SU-DHL-6 (cell line): ENCODE results near the gene GFOD2.

Experiments
- H2AFZ ChIP-seq: fragments of 200-600 bp; sonication (generic); 2 replicates; pipeline ENCODE4 v1.6.1; 2014; ENCODE audit warnings: low read depth, mild to moderate bottlenecking, moderate library complexity, mixed read lengths, antibody characterized with exemption, low read length; ENCODE audit not compliant: severe bottlenecking
- H3F3A ChIP-seq: fragments of 200-600 bp; shearing (Covaris generic); 2 replicates; pipeline ENCODE4 v1.6.0; 2016; ENCODE audit warnings: antibody characterized with exemption, mild to moderate bottlenecking; ENCODE audit not compliant: insufficient read depth
- H3K27ac ChIP-seq: fragments of 200-600 bp; sonication (generic); 2 replicates; pipeline ENCODE4 v1.5.1; 2016; ENCODE audit warnings: low read depth, mild to moderate bottlenecking, low read length, moderate library complexity, mixed read lengths
- H3K27me3 ChIP-seq: fragments of 200-600 bp; sonication (generic), shearing (Covaris generic); 2 replicates; pipeline ENCODE4 v1.6.0; 2014; ENCODE audit warnings: mild to moderate bottlenecking, low read length
- H3K36me3 ChIP-seq: fragments of 200-600 bp; sonication (generic); 2 replicates; pipeline ENCODE4 v1.6.1; 2014; ENCODE audit warnings: mild to moderate bottlenecking, low read length, mixed read lengths
- H3K4me2 ChIP-seq: fragments of 300-600, 200-600 bp; shearing (Covaris generic), sonication (generic); 2 replicates; pipeline ENCODE4 v1.6.0; 2014; ENCODE audit warnings: low read length, low read depth, mild to moderate bottlenecking; ENCODE audit not compliant: poor library complexity, severe bottlenecking
- H3K4me3 ChIP-seq: fragments of 200-600 bp; sonication (generic); 2 replicates; pipeline ENCODE4 v1.5.1; 2014; ENCODE audit warnings: antibody characterized with exemption, low read length, mild to moderate bottlenecking, mixed read lengths; ENCODE audit not compliant: insufficient read depth, poor library complexity, severe bottlenecking
- H3K79me2 ChIP-seq: fragments of 200-600 bp; sonication (generic); 2 replicates; pipeline ENCODE4 v1.6.1; 2014; ENCODE audit warnings: mild to moderate bottlenecking, low read length, moderate library complexity; ENCODE audit not compliant: insufficient read depth
- H3K9ac ChIP-seq: fragments of 200-600 bp; sonication (generic); 2 replicates; pipeline ENCODE4 v1.7.0; 2014; ENCODE audit warnings: mild to moderate bottlenecking, low read length
- H3K9me2 ChIP-seq: fragments of 200-600 bp; sonication (generic); replicated peaks from 2 replicates; pipeline ENCODE4 v1.6.1; 2014; ENCODE audit warnings: low read length; ENCODE audit not compliant: insufficient read depth
- H3K9me3 ChIP-seq: fragments of 200-600 bp; sonication (generic); 2 replicates; pipeline ENCODE4 v1.6.1; 2014; ENCODE audit warnings: low read length, mixed read lengths; ENCODE audit not compliant: insufficient read depth
- H4K20me1 ChIP-seq: fragments of 200-600 bp; sonication (generic); 2 replicates; pipeline ENCODE4 v1.6.1; 2014; ENCODE audit warnings: low read depth, mild to moderate bottlenecking, antibody characterized with exemption, low read length, moderate library complexity, mixed read lengths
- EZH2phosphoT487 ChIP-seq: fragments of 200-600 bp; sonication (generic), shearing (Covaris generic); conservative IDR thresholded peaks from 2 replicates; pipeline ENCODE4 v1.6.1; 2018; ENCODE audit warnings: mild to moderate bottlenecking, antibody characterized with exemption, low read length, moderate library complexity, mixed read lengths
- TF ChIP-seq, protein P1 (sequence below): fragments of 200-600 bp; sonication (generic); IDR thresholded peaks from one replicate; pipeline ENCODE4 v1.5.1; 2017; ENCODE audit warnings: antibody characterized with exemption, mild to moderate bottlenecking, low read length, moderate library complexity; ENCODE audit not compliant: insufficient read depth, poor library complexity, severe bottlenecking

The GFOD2 gene

DNA sequence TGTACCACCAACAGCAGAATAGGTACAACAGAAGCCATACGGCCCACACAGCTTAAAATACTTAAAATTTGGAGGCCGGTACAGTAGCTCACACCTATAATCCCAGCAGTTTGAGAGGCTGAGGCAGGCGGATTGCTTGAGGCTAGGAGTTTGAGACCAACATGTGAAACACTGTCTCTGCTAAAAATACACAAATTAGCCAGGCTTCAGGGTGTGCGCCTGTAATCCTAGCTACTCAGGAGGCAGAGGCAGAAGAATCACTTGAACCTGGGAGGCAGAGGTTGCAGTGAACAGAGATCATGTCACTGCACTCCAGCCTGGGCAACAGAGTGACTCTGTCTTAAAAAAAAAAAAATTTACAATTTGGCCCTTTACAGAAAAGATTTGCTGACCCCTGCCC lies 17.0 kb downstream of the GFOD2 start:
- TF ChIP-seq, protein P1, sequence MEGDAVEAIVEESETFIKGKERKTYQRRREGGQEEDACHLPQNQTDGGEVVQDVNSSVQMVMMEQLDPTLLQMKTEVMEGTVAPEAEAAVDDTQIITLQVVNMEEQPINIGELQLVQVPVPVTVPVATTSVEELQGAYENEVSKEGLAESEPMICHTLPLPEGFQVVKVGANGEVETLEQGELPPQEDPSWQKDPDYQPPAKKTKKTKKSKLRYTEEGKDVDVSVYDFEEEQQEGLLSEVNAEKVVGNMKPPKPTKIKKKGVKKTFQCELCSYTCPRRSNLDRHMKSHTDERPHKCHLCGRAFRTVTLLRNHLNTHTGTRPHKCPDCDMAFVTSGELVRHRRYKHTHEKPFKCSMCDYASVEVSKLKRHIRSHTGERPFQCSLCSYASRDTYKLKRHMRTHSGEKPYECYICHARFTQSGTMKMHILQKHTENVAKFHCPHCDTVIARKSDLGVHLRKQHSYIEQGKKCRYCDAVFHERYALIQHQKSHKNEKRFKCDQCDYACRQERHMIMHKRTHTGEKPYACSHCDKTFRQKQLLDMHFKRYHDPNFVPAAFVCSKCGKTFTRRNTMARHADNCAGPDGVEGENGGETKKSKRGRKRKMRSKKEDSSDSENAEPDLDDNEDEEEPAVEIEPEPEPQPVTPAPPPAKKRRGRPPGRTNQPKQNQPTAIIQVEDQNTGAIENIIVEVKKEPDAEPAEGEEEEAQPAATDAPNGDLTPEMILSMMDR, result no peak
- no peak for TF ChIP-seq EZH2phosphoT487
- H3K27me3 ChIP-seq, result no peaks in the 10 kb centered on the region
- H3K9me3 ChIP-seq, result no peaks in the 10 kb centered on the region
- H3K4me3 ChIP-seq, result no peak overlapping the region
- no peaks in the 10 kb centered on the region for H3K36me3 ChIP-seq
- no peak overlapping the region for H3K4me2 ChIP-seq
- no peak overlapping the region for H2AFZ ChIP-seq
- H4K20me1 ChIP-seq, result no peaks in the 10 kb centered on the region
- H3K79me2 ChIP-seq, result peaks cover 62% of the 10 kb centered on the region
- H3F3A ChIP-seq, result no peaks in the 10 kb centered on the region
- H3K9me2 ChIP-seq, result no peaks in the 10 kb centered on the region
- H3K27ac ChIP-seq, result no peak overlapping the region
- no peak overlapping the region for H3K9ac ChIP-seq

DNA sequence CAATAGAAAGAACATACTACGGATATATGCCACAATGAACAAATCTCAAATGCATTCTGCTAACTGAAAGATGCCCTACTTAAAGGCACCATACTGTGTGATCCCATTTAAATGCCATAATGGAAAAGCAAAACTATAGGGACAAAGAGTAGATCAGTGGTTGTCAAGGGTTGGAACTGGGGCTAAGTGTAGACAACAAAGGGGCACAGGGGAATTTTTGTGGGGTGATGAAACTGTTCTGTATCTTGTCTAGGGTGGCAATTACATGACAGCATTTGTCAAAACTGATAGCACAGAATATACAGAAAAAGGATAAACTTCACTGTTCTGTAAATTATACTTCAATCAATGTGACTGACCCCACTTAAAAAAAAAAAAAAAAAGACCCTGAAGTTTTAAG lies 17.7 kb downstream of the GFOD2 start:
- H3K9me3 ChIP-seq, result no peaks in the 10 kb centered on the region
- H4K20me1 ChIP-seq, result no peaks in the 10 kb centered on the region
- no peaks in the 10 kb centered on the region for H3F3A ChIP-seq
- no peaks in the 10 kb centered on the region for H3K9me2 ChIP-seq
- no peaks in the 10 kb centered on the region for H3K27me3 ChIP-seq
- peaks cover 56% of the 10 kb centered on the region for H3K79me2 ChIP-seq
- H3K4me2 ChIP-seq, result no peak overlapping the region
- no peak overlapping the region for H2AFZ ChIP-seq
- H3K27ac ChIP-seq, result no peak overlapping the region
- no peak for TF ChIP-seq EZH2phosphoT487
- TF ChIP-seq, protein P1, result no peak
- H3K36me3 ChIP-seq, result no peaks in the 10 kb centered on the region
- no peak overlapping the region for H3K4me3 ChIP-seq
- no peak overlapping the region for H3K9ac ChIP-seq

DNA sequence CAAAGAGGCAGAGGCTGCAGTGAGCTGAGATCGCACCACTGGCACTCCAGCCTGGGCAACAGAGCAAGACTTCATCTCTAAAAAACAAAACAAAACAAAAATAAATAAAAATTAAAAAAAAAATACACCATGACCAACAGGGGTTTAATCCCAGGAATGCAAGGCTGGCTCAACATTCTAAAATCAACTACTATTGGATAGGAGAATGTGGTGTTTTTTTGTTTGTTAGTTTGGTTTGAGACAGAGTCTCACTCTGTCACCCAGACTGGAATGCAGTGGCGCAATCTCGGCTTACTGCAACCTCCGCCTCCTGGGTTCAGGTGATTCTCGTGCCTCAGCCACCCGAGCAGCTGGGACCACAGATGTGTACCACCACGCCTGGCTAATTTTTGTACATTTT lies 19.9 kb downstream of the GFOD2 start:
- Histone ChIP-seq H3K27ac (no peak overlapping the region), H3K27me3 (no peaks in the 10 kb centered on the region), H3K9ac (no peak overlapping the region), H3K9me2 (no peaks in the 10 kb centered on the region), H3K4me3 (no peak overlapping the region), H3K9me3 (no peaks in the 10 kb centered on the region), H3K4me2 (no peak overlapping the region), H3K36me3 (no peaks in the 10 kb centered on the region), H2AFZ (no peak overlapping the region), H3F3A (0 out of 2 replicates have a peak, but pooled peaks cover 4% of the 10 kb centered on the region), H4K20me1 (no peaks in the 10 kb centered on the region), H3K79me2 (peaks cover 39% of the 10 kb centered on the region)
- no peak for TF ChIP-seq EZH2phosphoT487
- TF ChIP-seq, protein P1, result no peak
